Cardiac muscle cell (in vitro differentiated cells and primary cell): ENCODE measurements around the gene OSBPL5. TPM values are rescaled to one million over a fixed set of nuclear protein-coding genes. Genes with fewer than 3 reads are reported as not detected.
A peak's percentile ranks its signal among the peaks of the same experiment; 100 is the strongest.

Source experiments
- DNase-seq, 2 donors: peaks; one replicate each; pipeline versions ENCODE4 v3.0.0 to v3.0.0-alpha.2; 2010 to 2017; ENCODE audit warnings: low read depth in 1 of 2, low spot score in 1 of 2
- H3K27ac ChIP-seq: fragments of 200-600 bp; sonication (generic); 2 replicates; pipeline ENCODE4 v1.5.1; 2016
- H3K27me3 ChIP-seq: fragments of 200-600 bp; sonication (generic); 2 replicates; pipeline ENCODE4 v1.6.0; 2016; ENCODE audit warnings: control low read depth
- H3K36me3 ChIP-seq: fragments of 200-600 bp; sonication (generic); 2 replicates; pipeline ENCODE4 v1.5.1; 2016; ENCODE audit warnings: control low read depth
- H3K4me1 ChIP-seq: fragments of 200-600 bp; sonication (generic); 2 replicates; pipeline ENCODE4 v1.8.1; 2017; ENCODE audit warnings: low read depth, mild to moderate bottlenecking, mixed run types
- H3K4me3 ChIP-seq: fragments of 200-600 bp; sonication (generic); 2 replicates; pipeline ENCODE4 v1.5.1; 2016; ENCODE audit warnings: mild to moderate bottlenecking
- H3K9me3 ChIP-seq: fragments of 200-600 bp; sonication (generic); 2 replicates; pipeline ENCODE4 v1.5.1; 2017; ENCODE audit warnings: low read depth, mild to moderate bottlenecking, control low read depth
- polyA plus RNA-seq: library from polyadenylated mRNA; unstranded; fragments of >200 nt; fragmentation: Nextera tagmentation; extraction: Ambion mirVana; gene quantifications from 2 replicates; pipeline ENCODE4 v1.2.1, GENCODE V29; 2016
- total RNA-seq: library from RNA; depleted of rRNA; stranded (reverse); fragments of >200 nt; gene quantifications from 2 replicates; pipeline ENCODE4 v1.2.3, GENCODE V29; 2016
- TF ChIP-seq, protein P1 (sequence below): IDR thresholded peaks from 2 replicates; pipeline ENCODE4 v1.5.1; 2012; ENCODE audit warnings: low read depth, mild to moderate bottlenecking, low read length

OSBPL5 gene
- total and polyA plus RNA-seq, 2 experiments from 2014 or later, result 20.9 to 33.9 TPM

DNA sequence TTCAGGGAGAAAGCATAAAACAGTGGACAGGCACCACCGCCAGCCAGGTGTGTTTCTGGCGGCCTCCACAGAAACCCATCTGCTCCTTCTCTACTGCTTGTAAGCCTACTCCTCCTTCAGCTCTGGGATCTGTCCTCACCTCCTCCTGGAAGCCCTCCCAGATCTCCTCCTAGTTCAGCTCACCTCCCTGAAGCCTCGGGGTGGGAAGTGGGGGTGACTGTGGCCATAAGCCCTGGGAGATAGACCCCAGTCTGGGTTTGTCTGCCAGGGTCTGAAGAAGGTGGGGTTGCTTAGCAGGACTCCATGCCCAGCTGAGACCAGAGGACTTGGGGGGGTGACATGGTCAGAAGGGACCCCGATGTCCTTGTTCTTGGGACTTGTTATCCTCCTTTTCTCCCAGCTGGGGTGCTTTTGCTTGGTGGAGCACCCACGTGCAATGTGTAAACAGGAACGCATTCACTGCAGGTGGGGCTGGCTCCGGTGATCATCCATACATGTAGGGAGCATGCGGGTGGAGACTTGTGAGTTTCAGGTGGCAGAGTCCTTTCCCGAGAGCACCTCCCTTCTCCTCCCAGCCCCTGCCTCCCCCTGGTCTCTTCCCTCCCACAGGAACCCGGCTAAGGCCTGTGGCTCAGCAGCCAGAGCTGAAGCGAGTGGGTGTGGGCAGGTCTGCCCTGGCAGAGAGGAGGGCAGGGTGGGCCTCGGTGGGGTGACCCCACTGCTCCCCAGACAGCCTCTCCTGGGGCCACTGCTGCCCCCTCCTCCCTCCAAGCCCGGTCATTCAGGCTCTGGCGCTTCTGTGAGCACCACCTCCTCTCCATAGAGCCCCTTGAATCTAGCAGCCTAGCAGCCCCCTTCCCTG is 27.6 kb upstream of the OSBPL5 start:
- Histone ChIP-seq H3K27ac (no peak overlapping the region), H3K27me3 (peaks cover 2% of the 10 kb centered on the region), H3K9me3 (no peaks in the 10 kb centered on the region), H3K4me1 (no peaks in the 10 kb centered on the region), H3K36me3 (no peaks in the 10 kb centered on the region), H3K4me3 (no peak overlapping the region)
- no peak for DNase-seq
- TF ChIP-seq, protein P1, sequence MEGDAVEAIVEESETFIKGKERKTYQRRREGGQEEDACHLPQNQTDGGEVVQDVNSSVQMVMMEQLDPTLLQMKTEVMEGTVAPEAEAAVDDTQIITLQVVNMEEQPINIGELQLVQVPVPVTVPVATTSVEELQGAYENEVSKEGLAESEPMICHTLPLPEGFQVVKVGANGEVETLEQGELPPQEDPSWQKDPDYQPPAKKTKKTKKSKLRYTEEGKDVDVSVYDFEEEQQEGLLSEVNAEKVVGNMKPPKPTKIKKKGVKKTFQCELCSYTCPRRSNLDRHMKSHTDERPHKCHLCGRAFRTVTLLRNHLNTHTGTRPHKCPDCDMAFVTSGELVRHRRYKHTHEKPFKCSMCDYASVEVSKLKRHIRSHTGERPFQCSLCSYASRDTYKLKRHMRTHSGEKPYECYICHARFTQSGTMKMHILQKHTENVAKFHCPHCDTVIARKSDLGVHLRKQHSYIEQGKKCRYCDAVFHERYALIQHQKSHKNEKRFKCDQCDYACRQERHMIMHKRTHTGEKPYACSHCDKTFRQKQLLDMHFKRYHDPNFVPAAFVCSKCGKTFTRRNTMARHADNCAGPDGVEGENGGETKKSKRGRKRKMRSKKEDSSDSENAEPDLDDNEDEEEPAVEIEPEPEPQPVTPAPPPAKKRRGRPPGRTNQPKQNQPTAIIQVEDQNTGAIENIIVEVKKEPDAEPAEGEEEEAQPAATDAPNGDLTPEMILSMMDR, result no peak

DNA sequence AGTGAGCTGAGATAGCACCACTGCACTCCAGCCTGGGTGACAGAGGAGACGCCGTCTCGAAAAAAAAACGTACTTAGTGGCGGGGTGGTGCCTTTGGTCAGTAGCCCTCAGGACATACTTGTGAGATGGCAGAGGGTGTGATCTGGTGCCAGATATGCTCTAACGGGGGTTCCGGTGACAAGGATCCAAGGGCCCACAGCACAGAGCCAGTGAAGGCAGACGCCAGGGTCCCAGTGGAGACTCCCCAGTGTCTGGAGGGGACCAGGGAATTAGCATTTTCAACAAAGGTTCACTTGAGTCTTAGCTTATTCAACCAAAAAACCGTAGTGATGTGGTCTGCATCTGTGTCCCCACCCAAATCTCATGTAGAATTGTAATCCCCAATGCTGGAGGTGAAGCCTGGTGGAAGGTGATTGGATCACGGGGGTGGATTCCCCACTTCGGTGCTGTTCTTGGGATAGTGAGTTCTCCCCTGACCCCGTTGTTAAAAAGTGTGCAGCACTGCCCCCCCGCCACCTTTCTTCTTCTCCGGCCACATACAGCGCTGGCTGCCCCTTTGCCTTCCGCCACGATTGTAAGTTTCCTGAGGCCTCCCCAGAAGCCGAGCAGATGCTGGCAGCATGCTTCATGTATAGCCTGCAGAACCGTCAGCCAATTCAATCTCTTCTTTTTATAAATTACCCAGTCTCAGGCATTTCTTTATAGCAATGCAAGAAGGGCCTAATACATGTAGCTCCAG is 26.6 kb upstream of the OSBPL5 start:
- Histone ChIP-seq H3K27me3 (no peaks in the 10 kb centered on the region), H3K4me1 (no peaks in the 10 kb centered on the region), H3K27ac (no peak overlapping the region), H3K9me3 (no peaks in the 10 kb centered on the region), H3K4me3 (no peak overlapping the region), H3K36me3 (no peaks in the 10 kb centered on the region)
- TF ChIP-seq, protein P1, result no peak
- no peak for DNase-seq

DNA sequence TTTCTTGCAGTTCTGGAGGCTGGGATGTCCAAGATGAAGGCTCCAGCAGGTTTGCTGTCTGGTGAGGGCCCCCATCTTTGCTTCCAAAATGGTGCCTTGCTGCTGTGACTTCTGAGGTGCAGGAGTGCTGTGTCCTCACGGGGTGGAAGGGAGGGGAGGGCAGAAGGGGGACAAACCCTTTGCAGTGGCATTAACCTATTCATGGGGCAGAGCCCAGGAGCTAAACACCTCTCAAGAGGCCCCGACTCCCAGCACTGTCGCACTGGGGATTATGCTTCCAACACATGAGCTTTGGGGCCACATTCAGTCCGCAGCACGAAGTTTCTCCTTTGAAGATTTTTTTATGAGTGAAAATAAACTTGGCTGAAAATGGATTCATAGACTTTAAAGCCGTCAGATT is 25.5 kb upstream of the OSBPL5 start:
- H3K27me3 ChIP-seq, result no peaks in the 10 kb centered on the region
- DNase-seq, result no peak
- no peaks in the 10 kb centered on the region for H3K4me1 ChIP-seq
- no peak overlapping the region for H3K27ac ChIP-seq
- no peaks in the 10 kb centered on the region for H3K9me3 ChIP-seq
- H3K4me3 ChIP-seq, result no peak overlapping the region
- H3K36me3 ChIP-seq, result no peaks in the 10 kb centered on the region
- TF ChIP-seq, protein P1, result no peak

DNA sequence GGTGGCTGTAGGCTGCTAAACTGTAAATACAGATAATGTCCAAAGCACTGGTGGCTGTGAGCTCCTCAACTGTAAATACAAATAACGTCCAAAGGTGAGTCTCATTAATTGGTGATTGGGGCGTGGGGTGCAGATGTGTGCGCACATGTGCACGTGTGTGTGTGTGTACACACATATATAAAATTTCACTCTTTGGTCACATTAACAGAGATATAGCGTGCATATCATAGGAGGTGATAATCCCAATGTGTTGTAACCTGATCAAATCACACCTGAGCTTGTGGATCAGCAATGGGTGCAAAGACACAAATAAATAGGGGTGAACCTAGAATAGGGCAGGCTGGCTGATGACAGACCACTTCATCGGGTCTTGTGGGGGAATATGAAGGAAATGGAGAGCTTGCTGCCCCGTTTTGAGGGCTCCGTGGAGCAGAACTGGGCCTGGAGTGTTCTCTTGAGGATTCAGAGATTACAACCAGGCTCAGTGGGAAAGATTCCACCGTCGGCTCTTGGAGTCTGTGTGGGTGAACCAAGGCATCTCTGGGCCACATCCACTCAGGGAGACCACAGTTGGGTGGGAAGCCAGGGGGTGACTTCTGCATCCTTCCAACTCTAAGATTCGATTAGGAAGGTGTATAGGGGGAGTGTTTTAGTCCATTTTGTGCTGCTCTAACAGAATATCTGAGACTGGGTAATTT is 24.9 kb upstream of the OSBPL5 start:
- Histone ChIP-seq H3K4me3 (no peak overlapping the region), H3K36me3 (no peaks in the 10 kb centered on the region), H3K27ac (no peak overlapping the region), H3K9me3 (no peaks in the 10 kb centered on the region), H3K4me1 (no peaks in the 10 kb centered on the region), H3K27me3 (no peaks in the 10 kb centered on the region)
- TF ChIP-seq, protein P1, result no peak
- no peak for DNase-seq

DNA sequence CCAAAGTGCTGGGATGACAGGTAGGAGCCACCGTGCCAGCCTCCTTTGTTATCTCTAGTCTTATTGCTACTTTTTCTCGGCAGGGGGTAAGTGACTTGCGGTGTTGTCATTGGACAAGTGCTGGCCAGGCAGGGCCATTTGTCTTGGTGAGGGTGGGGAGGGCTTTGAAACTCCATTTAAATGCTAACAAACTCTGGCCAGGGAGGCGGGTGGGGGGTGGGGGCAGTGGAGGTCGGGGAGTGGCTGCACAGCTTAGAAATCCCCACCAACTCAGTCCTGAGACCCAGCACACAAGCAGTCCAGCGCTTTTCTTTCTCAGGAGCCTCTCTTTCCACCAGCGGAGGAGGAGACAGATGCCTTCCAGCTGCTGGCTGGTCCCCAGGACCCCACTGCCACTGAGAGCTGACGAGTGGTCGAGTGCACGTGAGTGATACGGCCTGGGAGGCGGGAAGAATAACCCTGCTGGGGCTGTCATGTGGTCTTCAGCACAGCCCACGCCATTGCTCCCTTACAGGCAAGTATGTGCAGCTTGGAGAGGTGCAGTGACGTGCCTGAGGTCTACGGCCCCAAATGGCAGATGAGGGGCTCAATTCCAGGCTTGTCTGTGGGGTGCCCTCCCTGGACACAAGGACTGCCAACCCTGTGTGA is 24.2 kb upstream of the OSBPL5 start:
- peak; percentile 14 to 27 for DNase-seq
- Histone ChIP-seq H3K9me3 (no peaks in the 10 kb centered on the region), H3K4me3 (no peak overlapping the region), H3K4me1 (no peaks in the 10 kb centered on the region), H3K27ac (no peak overlapping the region), H3K36me3 (no peaks in the 10 kb centered on the region), H3K27me3 (no peaks in the 10 kb centered on the region)
- TF ChIP-seq, protein P1, result no peak
